B cell (primary cell): ENCODE results near the gene TLE5. TPM values are rescaled to one million over a fixed set of nuclear protein-coding genes. Genes with fewer than 3 reads are reported as not detected.

ENCODE experiments used
- ATAC-seq: fragments of 200-7000 bp; cut with Tn5 transposase; one replicate; pipeline ENCODE4 v1.10.0; 2021; ENCODE audit warnings: low read depth, mild to moderate bottlenecking, moderate number of reproducible peaks, moderate library complexity
- CTCF ChIA-PET: fragments of 350-600 bp; sonication (Branson Sonifier 250); formaldehyde crosslinking; loops from one replicate; lab custom pipeline; 2021; ENCODE audit warnings: antibody characterized with exemption, inconsistent platforms; lab: Charles Lee
- POLR2A ChIA-PET: fragments of 350-600 bp; sonication (Branson Sonifier 250); formaldehyde crosslinking; loops from one replicate; lab custom pipeline; 2021; ENCODE audit warnings: antibody characterized with exemption; lab: Charles Lee
- DNase-seq: peaks from one replicate; pipeline ENCODE4 v3.0.0; 2013
- H2AFZ ChIP-seq: 2 replicates; pipeline ENCODE4 v1.6.1; 2012; ENCODE audit warnings: mild to moderate bottlenecking, low read depth, low read length; ENCODE audit not compliant: insufficient read depth, poor library complexity, severe bottlenecking
- H3K27ac ChIP-seq, 2 donors: 1 replicate in 1 of 2; 2 replicates in 1 of 2; pipeline ENCODE4 v1.5.1; 2012 to 2013; ENCODE audit warnings: low read length in 2 of 2, mild to moderate bottlenecking in 2 of 2, moderate library complexity in 1 of 2
- H3K27me3 ChIP-seq, 4 experiments: fragments of 200-600 bp in 1 of 4; sonication (generic) in 1 of 4; replicated peaks in 1 of 4; 1 replicate in 2 of 4; 2 replicates in 2 of 4; pipeline versions ENCODE4 v1.6.1 to v1.7.0; 2013 to 2016; ENCODE audit warnings: low read length in 3 of 4, mild to moderate bottlenecking in 2 of 4, mixed read lengths in 1 of 4, moderate library complexity in 1 of 4; ENCODE audit not compliant: insufficient read depth in 4 of 4, control insufficient read depth in 3 of 4; ENCODE audit errors: control extremely low read depth in 1 of 4
- H3K36me3 ChIP-seq, 2 experiments: replicated peaks in 1 of 2; 1 replicate in 1 of 2; 2 replicates in 1 of 2; pipeline versions ENCODE4 v1.6.1 to v1.7.1; 2013; ENCODE audit warnings: low read length in 1 of 2; ENCODE audit not compliant: insufficient read depth in 2 of 2, control insufficient read depth in 1 of 2; ENCODE audit errors: control extremely low read depth in 1 of 2, extremely low read depth in 1 of 2
- H3K4me1 ChIP-seq, 2 donors: fragments of 200-600 bp in 1 of 2; sonication (generic) in 1 of 2; 1 replicate in 1 of 2; 2 replicates in 1 of 2; pipeline versions ENCODE4 v1.5.1 to v1.6.1; 2013 to 2017; ENCODE audit warnings: low read length in 2 of 2; ENCODE audit not compliant: control insufficient read depth in 2 of 2, insufficient read depth in 2 of 2
- H3K4me2 ChIP-seq: replicated peaks from 2 replicates; pipeline ENCODE3; 2012; ENCODE audit warnings: mild to moderate bottlenecking, low read depth, low read length; ENCODE audit not compliant: poor library complexity, severe bottlenecking
- H3K4me3 ChIP-seq, 5 experiments: fragments of 200-600 bp in 1 of 5; sonication (generic) in 1 of 5; 1 replicate in 3 of 5; 2 replicates in 2 of 5; pipeline versions ENCODE4 v1.5.1 to v1.7.0; 2011 to 2016; ENCODE audit warnings: low read length in 4 of 5, mild to moderate bottlenecking in 4 of 5, low read depth in 2 of 5, control low read depth in 1 of 5, moderate library complexity in 1 of 5; ENCODE audit not compliant: insufficient read depth in 1 of 5; ENCODE audit errors: control extremely low read depth in 1 of 5, extremely low read depth in 1 of 5
- H3K79me2 ChIP-seq: fragments of 200-600 bp; sonication (generic); one replicate; pipeline ENCODE4 v1.6.0; 2016; ENCODE audit warnings: low read length; ENCODE audit not compliant: control insufficient read depth, insufficient read depth
- H3K9ac ChIP-seq: fragments of 200-600 bp; sonication (generic); 2 replicates; pipeline ENCODE4 v1.6.1; 2017; ENCODE audit warnings: mild to moderate bottlenecking, low read length, moderate library complexity
- H3K9me3 ChIP-seq, 3 donors: one replicate each; pipeline versions ENCODE4 v1.6.1 to v1.7.1; 2013; ENCODE audit warnings: low read length in 2 of 3; ENCODE audit not compliant: control insufficient read depth in 2 of 3, insufficient read depth in 1 of 3; ENCODE audit errors: control extremely low read depth in 1 of 3
- H4K20me1 ChIP-seq: 2 replicates; pipeline ENCODE4 v1.6.0; 2012; ENCODE audit warnings: mild to moderate bottlenecking, low read length; ENCODE audit not compliant: insufficient read depth, control insufficient read depth, poor library complexity, severe bottlenecking
- H3K27ac Mint-ChIP-seq: one replicate; pipeline ENCODE4 v1.8.0; 2021; ENCODE audit warnings: mixed read lengths
- H3K27me3 Mint-ChIP-seq: one replicate; pipeline ENCODE4 v1.8.0; 2021; ENCODE audit warnings: mixed read lengths
- H3K4me1 Mint-ChIP-seq: one replicate; pipeline ENCODE4 v1.8.0; 2021; ENCODE audit warnings: mixed read lengths
- H3K4me3 Mint-ChIP-seq: one replicate; pipeline ENCODE4 v1.8.0; 2021; ENCODE audit warnings: mixed read lengths
- H3K9me3 Mint-ChIP-seq: one replicate; pipeline ENCODE4 v1.8.0; 2022; ENCODE audit warnings: mixed read lengths; ENCODE audit not compliant: insufficient read depth
- CTCF ChIP-seq: fragments of 200-600 bp; IDR thresholded peaks from one replicate; pipeline ENCODE4 v1.8.0; 2022; ENCODE audit warnings: antibody characterized with exemption, mild to moderate bottlenecking
- EZH2 ChIP-seq: IDR thresholded peaks from 2 replicates; pipeline ENCODE4 v1.6.1; 2012; ENCODE audit warnings: borderline replicate concordance, low read depth, mild to moderate bottlenecking, moderate library complexity, low read length; ENCODE audit not compliant: insufficient read depth, poor library complexity, severe bottlenecking
- WGBS: methylation state at CpG from one replicate; pipeline ENCODE4 v1.1.5; 2013; ENCODE audit warnings: missing lambda C conversion rate; ENCODE audit not compliant: insufficient coverage; 5-methylcytosine and 5-hydroxymethylcytosine counted together
- intact Hi-C: fragments of 100-400 bp; cut with micrococcal nuclease; formaldehyde crosslinking; loops from one replicate; pipeline ENCODE4 v1.10.0; 2022
- polyA plus RNA-seq: library from polyadenylated mRNA; depleted of rRNA; stranded (reverse); fragments of >200 nt; gene quantifications from 2 replicates; pipeline ENCODE4 v1.2.3, GENCODE V29; 2012
- total RNA-seq, 2 donors: library from RNA; stranded (reverse); fragments of 120-200 nt in 1 of 2; gene quantifications; 1 replicate in 1 of 2; 2 replicates in 1 of 2; pipeline versions ENCODE4 v1.2.3 to v1.2.4, GENCODE V29; 2013 to 2022

Gene TLE5
- total and polyA plus RNA-seq, 2 donors (not counting 1 experiment from before 2014, with no cell fraction given): 697 to 1,132 TPM

GRCh38 chr19:3105641-3106508, 43.6 kb upstream of the TLE5 start:
- Histone ChIP-seq H3K79me2 (peaks cover 37% of the 10 kb centered on the region), H3K4me3 (no peak overlapping the region), H4K20me1 (peaks cover 22% of the 10 kb centered on the region), H3K4me2 (no peak overlapping the region), H3K4me1 (peaks cover 5 to 16% of the 10 kb centered on the region in 2 donors), H3K27me3 (no peaks in the 10 kb centered on the region), H3K9ac (no peak overlapping the region), H2AFZ (no peak overlapping the region), H3K36me3 (no peaks in the 10 kb centered on the region), H3K27ac (no peak overlapping the region), H3K9me3 (peaks cover 0 to 3% (median 0%) of the 10 kb centered on the region in 3 donors)
- POLR2A ChIA-PET: no interaction called here
- CTCF ChIA-PET: interaction anchor here (1.0 to 12.5 kb wide), 10 partner anchors 11 to 218 kb away, joined by 3 to 281 read pairs (median 6); partner anchors contain the start of gene GNA11
- intact Hi-C loops: no loop called here
- 91% methylated on average over 33 of the region's 33 CpGs for WGBS
- no peak for DNase-seq
- Mint-ChIP-seq H3K4me1 (peaks cover 15% of the 10 kb centered on the region), H3K27ac (no peak overlapping the region), H3K9me3 (no peaks in the 10 kb centered on the region), H3K4me3 (no peak overlapping the region), H3K27me3 (no peaks in the 10 kb centered on the region)
- no peak for ATAC-seq
- TF ChIP-seq CTCF (no peak), EZH2 (no peak)

GRCh38 chr19:3104708-3104983, 42.4 kb upstream of the TLE5 start:
- CTCF ChIA-PET: interaction anchor here (0.6 to 12.5 kb wide), 28 partner anchors 8 to 217 kb away, joined by 3 to 281 read pairs (median 5); partner anchors contain the start of gene GNA11
- Histone ChIP-seq H2AFZ (no peak overlapping the region), H3K27ac (no peak overlapping the region), H3K79me2 (peaks cover 47% of the 10 kb centered on the region), H3K9ac (no peak overlapping the region), H3K27me3 (no peaks in the 10 kb centered on the region), H4K20me1 (peaks cover 22% of the 10 kb centered on the region), H3K9me3 (peaks cover 0 to 3% (median 0%) of the 10 kb centered on the region in 3 donors), H3K4me3 (no peak overlapping the region), H3K4me1 (peaks cover 5 to 18% of the 10 kb centered on the region in 2 donors), H3K36me3 (no peaks in the 10 kb centered on the region), H3K4me2 (no peak overlapping the region)
- Mint-ChIP-seq H3K4me3 (no peak overlapping the region), H3K4me1 (peaks cover 15% of the 10 kb centered on the region), H3K27ac (no peak overlapping the region), H3K27me3 (no peaks in the 10 kb centered on the region), H3K9me3 (no peaks in the 10 kb centered on the region)
- WGBS: 28% methylated on average over 10 of the region's 10 CpGs
- POLR2A ChIA-PET: interaction anchor here (1.0 to 1.5 kb wide), 2 partner anchors 28 to 134 kb away, joined by 3 to 4 read pairs; no protein-coding TSS in a partner anchor
- TF ChIP-seq EZH2 (no peak), CTCF (no peak)
- DNase-seq: no peak
- no peak for ATAC-seq
- intact Hi-C loops: loop anchor here (1.0 kb wide), 3 partner anchors 28 to 153 kb away; no protein-coding TSS in a partner anchor
